Uterus (tissue), 2 donors: ENCODE data around the gene ABHD16A.

ENCODE experiments used
- POLR2A ChIP-seq, 2 donors: fragments of 450-650 bp; IDR thresholded peaks; one replicate each; pipeline ENCODE4 v1.6.1; 2016; ENCODE audit warnings: antibody characterized with exemption in 2 of 2, mild to moderate bottlenecking in 1 of 2, moderate library complexity in 1 of 2
- TF ChIP-seq, protein P1 (sequence below), 4 experiments: fragments of 200-600 bp in 2 of 4; fragments of 450-650 bp in 2 of 4; sonication (generic) in 2 of 4; IDR thresholded peaks; one replicate each; pipeline ENCODE4 v1.5.1; 2016 to 2019; ENCODE audit warnings: antibody characterized with exemption in 4 of 4, mild to moderate bottlenecking in 2 of 4, moderate library complexity in 1 of 4

GRCh38 chr6:31658983-31659648 lies 44.0 kb downstream of the ABHD16A start:
- TF ChIP-seq, protein P1, sequence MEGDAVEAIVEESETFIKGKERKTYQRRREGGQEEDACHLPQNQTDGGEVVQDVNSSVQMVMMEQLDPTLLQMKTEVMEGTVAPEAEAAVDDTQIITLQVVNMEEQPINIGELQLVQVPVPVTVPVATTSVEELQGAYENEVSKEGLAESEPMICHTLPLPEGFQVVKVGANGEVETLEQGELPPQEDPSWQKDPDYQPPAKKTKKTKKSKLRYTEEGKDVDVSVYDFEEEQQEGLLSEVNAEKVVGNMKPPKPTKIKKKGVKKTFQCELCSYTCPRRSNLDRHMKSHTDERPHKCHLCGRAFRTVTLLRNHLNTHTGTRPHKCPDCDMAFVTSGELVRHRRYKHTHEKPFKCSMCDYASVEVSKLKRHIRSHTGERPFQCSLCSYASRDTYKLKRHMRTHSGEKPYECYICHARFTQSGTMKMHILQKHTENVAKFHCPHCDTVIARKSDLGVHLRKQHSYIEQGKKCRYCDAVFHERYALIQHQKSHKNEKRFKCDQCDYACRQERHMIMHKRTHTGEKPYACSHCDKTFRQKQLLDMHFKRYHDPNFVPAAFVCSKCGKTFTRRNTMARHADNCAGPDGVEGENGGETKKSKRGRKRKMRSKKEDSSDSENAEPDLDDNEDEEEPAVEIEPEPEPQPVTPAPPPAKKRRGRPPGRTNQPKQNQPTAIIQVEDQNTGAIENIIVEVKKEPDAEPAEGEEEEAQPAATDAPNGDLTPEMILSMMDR (IDR thresholded peaks at IDR 0.05): no peak
- no peak for TF ChIP-seq POLR2A (IDR thresholded peaks at IDR 0.05)
